SKM-1 (cell line): ENCODE data around the gene CALHM2.
"Not testable (repeated sequence)": the region's sequence is repeated elsewhere in the genome, so short reads cannot be mapped to it uniquely, and the experiment has no call there.

ENCODE experiments used
- DNase-seq: peaks from one replicate; lab custom pipeline; 2025; ENCODE audit not compliant: unreplicated experiment; lab: John Stamatoyannopoulos, UW

CALHM2 gene

GRCh38 chr10:103451831-103452505, at the start of gene CALHM2:
Gene CALHM2 (minus strand): TSS chr10:103452370. CDS start chr10:103449941, 2,429 bp downstream.
- DNase-seq = peak; percentile 32

GRCh38 chr10:103501186-103501585, 49.0 kb upstream of the CALHM2 start:
- no peak for DNase-seq

- no peak for DNase-seq
These were observed 48.3 kb upstream of the CALHM2 start for GRCh38 chr10:103500481-103500880.

GRCh38 chr10:103499881-103500280, 47.7 kb upstream of the CALHM2 start:
- no peak for DNase-seq

- no peak for DNase-seq
These were observed 46.9 kb upstream of the CALHM2 start for GRCh38 chr10:103498936-103499638.

- no peak for DNase-seq
These were observed 45.2 kb upstream of the CALHM2 start for GRCh38 chr10:103497161-103497915.

- no peak for DNase-seq
These were observed 43.2 kb upstream of the CALHM2 start for GRCh38 chr10:103495321-103495720.

- DNase-seq = no peak
These were observed 42.0 kb upstream of the CALHM2 start for GRCh38 chr10:103493916-103494877.

GRCh38 chr10:103493362-103493915, 41.3 kb upstream of the CALHM2 start, which contains the start of gene NEURL1:
Gene NEURL1 (plus strand): TSS chr10:103493705. CDS start chr10:103494388, 683 bp downstream.
- no peak for DNase-seq

GRCh38 chr10:103492655-103493261, 40.6 kb upstream of the CALHM2 start:
- no peak for DNase-seq

- DNase-seq = no peak
These were observed 39.7 kb upstream of the CALHM2 start for GRCh38 chr10:103491729-103492364.

GRCh38 chr10:103490986-103491314, 38.8 kb upstream of the CALHM2 start:
- no peak for DNase-seq

GRCh38 chr10:103487410-103487708, 35.2 kb upstream of the CALHM2 start:
- DNase-seq = no peak

GRCh38 chr10:103486635-103487409, 34.7 kb upstream of the CALHM2 start:
- DNase-seq = not testable (repeated sequence)

- DNase-seq = peak; percentile 86
These were observed 29.9 kb upstream of the CALHM2 start for GRCh38 chr10:103481974-103482531.

- DNase-seq = no peak
These were observed 28.4 kb upstream of the CALHM2 start for GRCh38 chr10:103480521-103480920.

GRCh38 chr10:103479135-103479534, 27.0 kb upstream of the CALHM2 start, which contains the start of gene CALHM3:
Gene CALHM3 (minus strand): TSS chr10:103479240. CDS start chr10:103479032, 208 bp downstream.
- DNase-seq = no peak

GRCh38 chr10:103478671-103479070, 26.5 kb upstream of the CALHM2 start:
- no peak for DNase-seq
